Brain microvascular endothelial cell (primary cell): ENCODE data around the gene MLPH.

Experiments
- DNase-seq: peaks from one replicate; pipeline ENCODE4 v3.0.0-alpha.2; 2020
- H3K27ac ChIP-seq: fragments of 250-450 bp; sonication (Bioruptor Pico); 2 replicates; pipeline ENCODE4 v1.5.1; 2020; ENCODE audit warnings: mild to moderate bottlenecking, moderate library complexity
- H3K27me3 ChIP-seq: fragments of 250-450 bp; sonication (Bioruptor Pico); replicated peaks from 2 replicates; pipeline ENCODE4 v1.5.1; 2020; ENCODE audit warnings: mild to moderate bottlenecking
- H3K36me3 ChIP-seq: fragments of 250-450 bp; sonication (Bioruptor Pico); replicated peaks from 2 replicates; pipeline ENCODE4 v1.5.1; 2020; ENCODE audit warnings: mild to moderate bottlenecking
- H3K4me3 ChIP-seq: 2 replicates; pipeline ENCODE4 v1.5.1; 2011; ENCODE audit warnings: low read depth, mild to moderate bottlenecking, control low read depth, low read length, moderate library complexity
- CTCF ChIP-seq: IDR thresholded peaks from 2 replicates; pipeline ENCODE4 v1.5.1; 2011; ENCODE audit warnings: low read depth, mild to moderate bottlenecking, moderate library complexity, low read length, control low read depth, inconsistent platforms; ENCODE audit errors: missing control alignments
- in situ Hi-C: cut with HindIII; loops from 2 replicates; pipeline ENCODE4 v1.10.0; 2017; ENCODE audit warnings: low sequenced_read_pairs, low pct_ligation_motif_present

MLPH gene

DNA sequence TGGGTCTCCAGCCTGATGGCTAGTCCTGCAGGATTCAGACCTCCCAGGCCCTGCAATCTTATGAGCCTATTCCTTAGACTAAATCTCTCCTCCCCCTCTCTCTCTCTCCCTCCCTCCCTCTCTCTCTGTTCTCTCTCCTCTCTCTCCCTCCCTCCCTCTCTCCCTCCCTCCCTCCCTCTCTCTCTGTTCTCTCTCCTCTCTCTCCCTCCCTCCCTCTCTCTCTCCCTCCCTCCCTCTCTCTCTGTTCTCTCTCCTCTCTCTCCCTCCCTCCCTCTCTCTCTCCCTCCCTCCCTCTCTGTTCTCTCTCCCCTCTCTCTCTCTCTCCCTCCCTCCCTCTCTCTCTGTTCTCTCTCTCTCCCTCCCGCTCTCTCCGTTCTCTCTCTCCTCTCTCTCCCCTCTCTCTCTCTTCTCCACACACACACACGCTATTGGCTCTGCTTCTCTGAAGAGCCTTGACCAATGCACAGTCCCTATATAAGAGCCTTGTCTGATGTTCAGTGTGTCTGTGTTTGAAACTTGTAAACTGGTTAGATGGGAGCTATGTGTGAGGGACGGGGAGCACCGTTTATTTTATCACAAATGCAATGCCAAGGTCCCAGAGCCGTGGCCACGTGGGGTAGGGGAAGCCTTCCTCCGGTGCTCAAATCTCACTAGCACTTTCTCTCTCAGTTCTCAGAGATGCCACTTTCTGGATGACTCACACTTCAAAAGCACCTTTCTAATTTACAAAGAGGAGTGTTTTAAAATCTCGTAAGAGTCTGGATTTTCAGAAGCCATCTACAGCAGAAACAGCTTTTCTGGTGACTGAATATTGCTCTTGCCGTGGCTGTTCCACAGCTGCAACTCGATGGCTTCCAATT lies 70.0 kb downstream of the MLPH start:
- no peak overlapping the region for H3K4me3 ChIP-seq
- no peak for DNase-seq
- H3K36me3 ChIP-seq = peaks cover 48% of the 10 kb centered on the region
- H3K27me3 ChIP-seq = no peaks in the 10 kb centered on the region
- no peak overlapping the region for H3K27ac ChIP-seq
- no peak for TF ChIP-seq CTCF
- in situ Hi-C loops = no loop called here

DNA sequence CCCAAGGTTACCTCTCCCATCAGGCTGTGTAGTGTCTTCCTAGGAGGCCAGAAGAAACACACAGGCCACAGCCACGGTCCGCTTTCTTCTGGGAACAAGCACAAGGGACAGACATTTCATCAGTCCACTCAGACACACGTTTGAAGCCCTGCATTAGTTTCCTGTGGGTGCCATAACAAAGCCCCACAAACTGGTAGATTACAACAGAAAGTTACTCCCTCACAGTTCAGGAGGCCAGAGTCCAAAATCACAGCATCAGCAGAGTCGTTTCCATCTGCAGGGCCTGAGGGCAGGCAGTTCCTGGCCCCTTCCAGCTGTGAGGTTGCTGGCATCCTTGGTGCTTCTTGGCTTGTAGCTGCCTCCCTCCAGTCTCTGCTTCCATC lies 70.6 kb downstream of the MLPH start:
- TF ChIP-seq CTCF = no peak
- H3K36me3 ChIP-seq = peaks cover 42% of the 10 kb centered on the region
- no peak for DNase-seq
- H3K4me3 ChIP-seq = no peak overlapping the region
- no peak overlapping the region for H3K27ac ChIP-seq
- in situ Hi-C loops = no loop called here
- no peaks in the 10 kb centered on the region for H3K27me3 ChIP-seq

DNA sequence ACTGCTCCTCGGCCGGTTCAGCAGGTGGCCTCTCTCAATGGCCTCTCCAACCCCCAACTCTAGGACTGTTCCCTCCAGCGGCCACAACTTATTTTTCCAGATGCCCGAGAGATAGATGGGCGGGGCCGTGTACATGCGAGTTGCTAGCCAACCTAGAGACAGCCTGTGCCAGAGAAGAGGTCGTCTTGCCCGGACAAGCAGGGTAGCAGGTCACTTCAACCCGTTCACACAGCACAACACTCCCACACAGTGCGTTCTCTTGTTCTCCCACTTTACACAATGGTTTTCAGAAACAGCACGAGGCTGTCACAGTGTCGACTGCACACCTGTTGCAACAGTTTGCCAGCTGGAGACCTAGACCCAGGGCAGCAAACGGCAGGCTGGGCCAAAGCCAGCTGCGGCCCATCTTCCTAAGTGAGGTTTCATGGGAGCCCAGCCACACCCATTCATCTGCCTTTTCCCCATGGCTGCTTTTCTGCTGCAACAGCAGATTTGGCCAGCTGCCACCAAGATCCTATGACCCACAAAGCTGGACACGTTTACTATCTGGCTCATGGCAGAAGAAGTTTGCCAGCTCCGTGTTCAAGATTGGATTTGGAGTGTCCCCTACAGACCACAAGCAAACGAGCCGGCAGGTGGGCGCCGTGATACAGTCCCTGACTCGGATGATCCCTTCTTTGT lies 72.0 kb downstream of the MLPH start:
- Histone ChIP-seq H3K4me3 (no peak overlapping the region), H3K36me3 (peaks cover 27% of the 10 kb centered on the region), H3K27me3 (no peaks in the 10 kb centered on the region), H3K27ac (no peak overlapping the region)
- DNase-seq = no peak
- in situ Hi-C loops = no loop called here
- no peak for TF ChIP-seq CTCF

DNA sequence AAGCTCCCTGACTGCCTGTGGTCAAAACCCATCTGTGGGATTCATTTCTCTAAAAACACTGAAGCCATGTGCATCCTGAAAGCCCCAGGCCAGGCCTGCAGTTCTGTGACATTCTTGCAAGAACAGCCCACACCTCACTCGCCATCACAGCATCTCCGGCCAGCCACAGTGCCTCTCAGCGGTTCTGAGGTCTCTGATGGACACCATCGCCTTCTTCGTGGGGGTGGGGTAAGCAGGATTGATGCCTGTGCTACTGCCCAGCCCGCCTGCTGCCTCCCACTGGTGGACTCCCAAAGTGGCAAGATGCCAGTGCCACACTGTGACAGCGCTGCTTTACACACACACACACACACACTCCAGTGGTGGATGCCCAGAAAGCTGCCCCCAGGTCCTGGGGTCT lies 74.2 kb downstream of the MLPH start:
- H3K27me3 ChIP-seq = no peaks in the 10 kb centered on the region
- no peak overlapping the region for H3K4me3 ChIP-seq
- no peak for TF ChIP-seq CTCF
- peaks cover 6% of the 10 kb centered on the region for H3K36me3 ChIP-seq
- in situ Hi-C loops = no loop called here
- no peak overlapping the region for H3K27ac ChIP-seq
- no peak for DNase-seq

- no peak for TF ChIP-seq CTCF
- peak; percentile 33 for DNase-seq
- in situ Hi-C loops = no loop called here
Measured at GRCh38 chr2:237563816-237564215, 76.8 kb downstream of the MLPH start.

More at GRCh38 chr2:237563816-237564215, 76.8 kb downstream of the MLPH start:
- H3K27me3 ChIP-seq = no peaks in the 10 kb centered on the region
- H3K36me3 ChIP-seq = no peaks in the 10 kb centered on the region
- H3K4me3 ChIP-seq = no peak overlapping the region
- H3K27ac ChIP-seq = no peak overlapping the region
